ENCODE data around the gene STRIT1.
A peak's percentile ranks its signal among the peaks of the same experiment; 100 is the strongest.
"Not testable (repeated sequence)": the region's sequence is repeated elsewhere in the genome, so short reads cannot be mapped to it uniquely, and the experiment has no call there.

STRIT1 gene

GRCh38 chr3:155270485-155271342 is 22.8 kb downstream of the STRIT1 start:
- DNase-seq (ENCODE audit: low read depth, low spot score): peak; percentile 14

- no peak for DNase-seq (ENCODE audit: low read depth, low spot score)
Measured at GRCh38 chr3:155270063-155270462, 23.4 kb downstream of the STRIT1 start.

GRCh38 chr3:155262855-155263254 is 30.6 kb downstream of the STRIT1 start:
- not testable (repeated sequence) for DNase-seq (ENCODE audit: low read depth, low spot score)

- no peak for DNase-seq (ENCODE audit: low read depth, low spot score)
Measured at GRCh38 chr3:155262295-155262694, 31.2 kb downstream of the STRIT1 start.

- no peak for DNase-seq (ENCODE audit: low read depth, low spot score)
Measured at GRCh38 chr3:155254445-155254844, 39.0 kb downstream of the STRIT1 start.

GRCh38 chr3:155252535-155252934 is 40.9 kb downstream of the STRIT1 start:
- peak; percentile 32 for DNase-seq (ENCODE audit: low read depth, low spot score)

GRCh38 chr3:155252021-155252420 is 41.5 kb downstream of the STRIT1 start:
- DNase-seq (ENCODE audit: low read depth, low spot score): no peak

- no peak for DNase-seq (ENCODE audit: low read depth, low spot score)
Measured at GRCh38 chr3:155248531-155249187, 44.8 kb downstream of the STRIT1 start.

- DNase-seq (ENCODE audit: low read depth, low spot score): no peak
Measured at GRCh38 chr3:155244699-155245098, 48.8 kb downstream of the STRIT1 start.

- DNase-seq (ENCODE audit: low read depth, low spot score): no peak
Measured at GRCh38 chr3:155244216-155244615, 49.3 kb downstream of the STRIT1 start.

GRCh38 chr3:155243512-155243921 is 50.0 kb downstream of the STRIT1 start:
- peak; percentile 4 for DNase-seq (ENCODE audit: low read depth, low spot score)

GRCh38 chr3:155242342-155242741 is 51.1 kb downstream of the STRIT1 start:
- DNase-seq (ENCODE audit: low read depth, low spot score): no peak

GRCh38 chr3:155241579-155241978 is 51.9 kb downstream of the STRIT1 start:
- peak; percentile 6 for DNase-seq (ENCODE audit: low read depth, low spot score)
